Testis (tissue), 2 donors: Measurements from ENCODE around the gene DACH1.
"Not testable (repeated sequence)": the region's sequence is repeated elsewhere in the genome, so short reads cannot be mapped to it uniquely, and the experiment has no call there.

Source experiments
- CTCF ChIP-seq, 3 experiments: fragments of 450-650 bp in 2 of 3; fragments of 200-600 bp in 1 of 3; sonication (generic) in 1 of 3; IDR thresholded peaks; one replicate each; pipeline ENCODE4 v1.5.1; 2016 to 2019; ENCODE audit warnings: antibody characterized with exemption in 3 of 3, mild to moderate bottlenecking in 2 of 3, moderate library complexity in 1 of 3
- POLR2A ChIP-seq: fragments of 450-650 bp; IDR thresholded peaks from one replicate; pipeline ENCODE4 v1.6.1; 2017; ENCODE audit warnings: antibody characterized with exemption, mild to moderate bottlenecking, moderate library complexity

GRCh38 chr13:71778998-71779397 lies 88.0 kb downstream of the DACH1 start:
- TF ChIP-seq CTCF (IDR thresholded peaks at IDR 0.05); POLR2A: not testable (repeated sequence)
